DMS114 treated with DMSO at 0.1 percent for 48 hours (cell line): Measurements from ENCODE around the gene CYP27B1.
"Not testable (repeated sequence)": the region's sequence is repeated elsewhere in the genome, so short reads cannot be mapped to it uniquely, and the experiment has no call there.

Experiments used
- DNase-seq: peaks from one replicate; lab custom pipeline; 2025; ENCODE audit not compliant: unreplicated experiment; lab: John Stamatoyannopoulos, UW

The CYP27B1 gene

GRCh38 chr12:57793920-57794319 lies 27.0 kb upstream of the CYP27B1 start:
- no peak for DNase-seq

GRCh38 chr12:57783861-57784260 lies 17.0 kb upstream of the CYP27B1 start:
- DNase-seq: no peak

DNA sequence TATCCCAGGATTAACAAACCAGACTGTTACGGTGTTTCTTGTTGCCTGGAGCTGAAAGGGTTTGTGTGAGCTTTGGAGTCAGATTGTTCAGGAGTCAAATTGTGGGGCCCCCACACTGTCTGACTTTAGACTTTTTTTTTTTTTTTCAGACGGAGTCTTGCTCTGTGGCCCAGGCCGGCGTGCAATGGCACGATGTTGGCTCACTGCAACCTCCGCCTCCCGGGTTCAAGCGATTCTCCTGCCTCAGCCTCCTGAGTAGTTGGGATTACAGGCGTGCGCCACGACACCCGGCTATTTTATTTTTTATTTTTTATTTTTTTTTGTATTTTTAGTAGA lies 16.6 kb upstream of the CYP27B1 start:
- DNase-seq: no peak

- DNase-seq: peak; percentile 93
Measured at GRCh38 chr12:57782608-57783465, 16.0 kb upstream of the CYP27B1 start, which contains the start of gene TSFM. TSFM (plus strand) TSS chr12:57782787; CDS start chr12:57782802, 15 bp downstream.

DNA sequence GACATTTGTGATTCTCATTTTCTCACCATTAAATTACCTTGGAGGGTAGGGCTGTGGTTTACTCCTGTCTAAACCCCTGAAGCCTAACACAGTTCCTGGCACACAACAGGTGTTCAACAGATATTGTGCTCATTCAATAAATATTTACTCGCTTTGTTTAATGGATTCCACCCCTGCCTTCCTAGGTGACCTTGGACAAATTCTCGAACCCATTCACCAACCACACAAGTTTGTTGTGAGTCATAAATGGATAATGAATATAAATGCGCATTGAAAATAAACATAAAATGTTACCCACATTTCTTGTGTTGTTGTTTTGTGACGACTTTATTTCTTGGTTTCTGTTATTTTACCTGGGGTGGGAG lies 15.3 kb upstream of the CYP27B1 start:
- no peak for DNase-seq

GRCh38 chr12:57781801-57782200 lies 14.9 kb upstream of the CYP27B1 start:
- DNase-seq: no peak

- no peak for DNase-seq
Measured at GRCh38 chr12:57781244-57781643, 14.4 kb upstream of the CYP27B1 start.

GRCh38 chr12:57780284-57780897 lies 13.5 kb upstream of the CYP27B1 start:
- DNase-seq: no peak

DNA sequence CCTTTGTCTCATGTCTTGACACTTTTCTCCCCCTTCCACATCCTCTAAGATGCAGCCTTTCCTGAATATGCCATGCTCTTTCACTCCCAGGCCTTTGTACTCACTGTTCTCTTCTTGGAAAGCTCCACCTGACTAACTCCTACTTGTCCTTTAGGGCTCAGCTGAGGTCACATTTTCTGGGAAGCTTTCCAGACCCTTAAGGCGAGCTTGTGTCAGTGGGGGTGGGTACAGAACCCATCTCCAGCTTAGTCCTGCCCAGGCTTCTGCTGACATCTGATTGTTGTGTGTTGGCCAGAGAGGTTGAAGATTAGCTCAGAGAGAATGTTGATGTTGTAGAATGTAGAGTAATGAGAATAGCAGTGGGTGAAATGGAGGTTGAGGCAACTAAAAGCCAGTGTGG lies 12.9 kb upstream of the CYP27B1 start:
- no peak for DNase-seq

DNA sequence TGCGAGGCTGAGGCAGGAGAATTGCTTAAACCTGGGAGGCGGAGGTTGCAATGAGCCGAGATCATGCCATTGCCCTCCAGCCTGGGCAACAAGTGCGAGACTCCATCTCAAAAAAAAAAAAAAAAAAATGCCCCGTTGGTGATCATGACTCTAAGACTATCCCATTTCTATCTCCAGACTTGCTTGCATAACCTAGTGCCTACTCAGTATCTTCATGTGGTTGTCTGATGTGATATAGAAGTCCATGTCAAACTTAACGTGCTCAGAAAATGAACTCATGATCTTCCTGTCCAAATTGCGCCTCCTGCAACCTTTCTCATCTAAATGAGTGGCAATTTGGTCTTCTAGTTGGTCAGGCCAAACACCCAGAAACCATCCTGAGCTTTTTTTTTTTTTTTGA lies 11.0 kb upstream of the CYP27B1 start:
- DNase-seq: no peak

DNA sequence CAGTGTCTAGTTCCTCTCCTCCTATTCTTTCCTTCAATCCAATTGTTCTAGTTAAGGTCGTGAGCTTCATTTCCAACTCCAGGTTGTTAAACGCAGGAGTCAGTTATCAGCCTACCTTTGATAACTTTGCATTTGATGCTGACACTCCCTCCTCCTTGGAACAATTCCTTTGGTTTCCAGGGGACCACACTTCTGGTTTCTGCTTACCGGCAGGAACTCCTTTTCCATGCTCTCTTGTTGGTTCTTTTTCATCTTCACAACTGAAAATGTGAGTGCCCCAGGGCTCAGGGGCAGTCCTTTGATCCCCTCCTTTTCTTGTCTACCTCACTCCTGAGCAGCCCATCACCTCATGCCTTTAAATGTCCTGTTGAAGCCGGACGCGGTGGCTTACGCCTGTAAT lies 10.5 kb upstream of the CYP27B1 start:
- DNase-seq: no peak

DNA sequence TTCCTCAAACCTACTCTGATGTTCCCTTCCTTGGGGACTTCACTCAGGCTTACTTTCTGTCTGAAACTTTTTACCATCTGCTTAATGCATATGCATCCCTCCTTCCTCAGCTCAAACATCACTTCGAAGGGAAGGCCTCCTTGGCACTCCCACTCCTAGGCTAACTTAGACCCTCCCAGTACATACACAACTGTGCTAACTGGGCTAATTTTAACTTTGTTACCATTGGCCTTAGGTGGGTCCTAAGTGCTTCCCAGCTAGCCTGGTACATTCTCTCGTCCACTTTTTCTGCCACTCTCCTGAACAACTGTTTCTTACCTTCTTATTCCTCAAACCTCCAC lies 9.3 kb upstream of the CYP27B1 start:
- DNase-seq: no peak

DNA sequence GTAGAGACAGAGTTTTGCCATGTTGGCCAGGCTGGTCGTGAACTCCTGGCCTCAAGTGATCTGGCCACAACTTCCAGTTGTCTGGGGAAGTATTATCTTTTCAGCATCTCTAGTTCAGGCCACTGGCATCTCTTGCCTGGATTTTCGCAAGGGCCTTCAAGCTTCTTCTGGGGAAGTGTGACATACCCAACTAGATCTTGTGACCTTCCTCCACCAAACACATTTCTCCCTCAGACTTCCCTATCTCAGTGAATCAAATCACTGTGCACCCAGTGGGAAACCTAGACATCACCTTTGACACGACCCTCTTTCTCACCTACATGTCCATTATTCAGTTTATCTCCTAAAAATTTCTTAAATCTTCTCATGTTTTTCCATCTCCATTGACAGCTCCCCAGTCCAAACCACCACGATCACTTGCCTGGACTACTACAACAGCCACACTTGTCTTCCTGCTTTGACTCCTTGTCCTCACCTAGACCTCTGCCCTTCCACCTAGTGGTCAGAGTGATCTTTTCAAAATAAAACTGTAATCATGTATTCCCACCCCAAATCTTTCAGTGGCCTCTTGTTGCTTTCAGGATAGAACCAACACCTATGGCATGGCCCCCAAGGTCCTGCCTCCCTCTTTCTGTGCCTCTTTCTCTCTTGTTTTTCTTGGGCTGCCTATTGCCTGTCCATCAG lies 8.8 kb upstream of the CYP27B1 start:
- no peak for DNase-seq

- DNase-seq: no peak
Measured at GRCh38 chr12:57775044-57775443, 8.2 kb upstream of the CYP27B1 start.

DNA sequence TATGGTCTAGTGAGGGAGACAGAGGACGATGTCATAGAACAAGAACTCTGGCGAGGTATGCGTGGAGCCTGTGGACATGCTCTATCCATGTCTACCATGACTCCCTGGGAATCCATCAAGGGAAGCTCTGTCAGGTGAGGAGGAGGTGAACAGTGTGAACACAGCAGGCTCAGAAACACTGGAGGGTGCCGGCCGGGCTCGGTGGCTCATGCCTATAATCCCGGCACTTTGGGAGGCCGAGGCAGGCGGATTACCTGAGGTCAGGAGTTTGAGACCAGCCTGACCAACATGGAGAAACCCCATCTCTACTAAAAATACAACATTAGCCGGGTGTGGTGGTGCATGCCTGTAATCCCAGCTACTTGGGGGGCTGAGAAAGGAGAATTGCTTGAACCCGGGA lies 7.8 kb upstream of the CYP27B1 start:
- not testable (repeated sequence) for DNase-seq

- DNase-seq: peak; percentile 65
Measured at GRCh38 chr12:57772429-57773322, 5.8 kb upstream of the CYP27B1 start, which contains the start of gene EEF1AKMT3. EEF1AKMT3 (plus strand) TSS chr12:57772614; CDS start chr12:57772725, 111 bp downstream.

DNA sequence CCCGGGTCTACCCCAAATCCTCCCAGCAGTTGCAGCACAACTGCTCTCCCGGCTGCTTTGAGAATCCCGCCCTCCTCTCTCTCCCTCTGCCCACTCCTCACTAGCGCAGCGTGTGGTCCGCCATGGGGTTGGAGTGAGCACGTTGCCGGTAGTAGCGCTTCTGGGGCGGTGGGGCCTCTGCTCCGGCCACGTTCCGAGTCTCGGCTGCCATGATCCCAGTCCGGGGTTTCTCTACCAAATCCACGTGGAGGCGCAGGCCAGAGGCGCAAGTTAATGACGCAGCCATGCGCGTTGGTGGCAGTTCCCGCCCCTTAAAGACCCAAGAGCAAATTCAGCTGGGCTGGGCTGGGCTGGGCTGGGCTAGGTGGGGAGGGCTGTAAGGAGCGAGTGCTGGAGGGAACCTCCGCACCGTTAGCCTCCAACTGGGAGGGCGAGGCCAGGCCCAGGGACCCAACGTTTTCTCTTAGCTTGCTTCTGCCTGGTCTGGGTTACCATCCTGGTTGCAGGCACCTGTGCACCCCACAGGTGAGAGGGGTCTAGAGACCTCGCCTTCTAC lies 5.1 kb upstream of the CYP27B1 start, which contains the start of gene METTL1:
TSS of gene METTL1 (minus strand) at position 233 of the 556 bp plus-strand sequence. CDS start at position 211, 22 bp downstream.
- DNase-seq: peak; percentile 93

- DNase-seq: peak; percentile 94
Measured at GRCh38 chr12:57771236-57771872, 4.5 kb upstream of the CYP27B1 start.

DNA sequence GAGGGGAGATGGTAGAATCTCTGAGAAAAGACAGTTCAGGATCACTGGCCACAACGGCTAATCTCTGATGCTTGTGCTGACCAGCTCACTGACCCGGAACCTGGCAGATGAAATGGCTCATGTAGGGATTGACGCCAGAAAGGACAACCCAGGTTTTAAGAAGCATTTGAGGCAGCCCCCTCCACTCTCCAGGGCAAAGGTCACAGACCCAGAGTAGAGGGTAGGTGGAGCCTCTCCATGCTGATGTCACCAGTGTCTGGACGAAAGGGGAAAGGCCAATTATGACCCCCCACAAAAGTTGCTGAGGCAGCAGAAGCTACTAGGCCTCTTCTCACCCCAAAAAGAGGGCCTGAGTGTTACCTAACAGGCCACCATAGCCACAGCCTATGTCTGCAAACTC lies 3.9 kb upstream of the CYP27B1 start:
- DNase-seq: no peak

- no peak for DNase-seq
Measured at GRCh38 chr12:57769594-57769993, 2.7 kb upstream of the CYP27B1 start.
